Activated CD4-positive, alpha-beta T cell treated with anti-CD3 and anti-CD28 coated beads, Interleukin-2, amount 10 ng/mL, durations not matched to agents 24 days and 14 days (primary cell): ENCODE data around the gene GRIK2. TPM values are rescaled to one million over a fixed set of nuclear protein-coding genes. Genes with fewer than 3 reads are reported as not detected.

ENCODE experiments used
- DNase-seq: peaks from one replicate; pipeline ENCODE4 v3.0.0; 2022
- H3K27ac Mint-ChIP-seq: one replicate; pipeline ENCODE4 v1.8.0; 2022; ENCODE audit warnings: mild to moderate bottlenecking, mixed read lengths
- H3K27me3 Mint-ChIP-seq: one replicate; pipeline ENCODE4 v1.8.0; 2022; ENCODE audit warnings: mixed read lengths
- H3K36me3 Mint-ChIP-seq: one replicate; pipeline ENCODE4 v1.8.0; 2022; ENCODE audit warnings: low read depth, mild to moderate bottlenecking, mixed read lengths
- H3K4me1 Mint-ChIP-seq: one replicate; pipeline ENCODE4 v1.8.0; 2021; ENCODE audit warnings: mixed read lengths
- H3K4me3 Mint-ChIP-seq: one replicate; pipeline ENCODE4 v1.8.0; 2022; ENCODE audit warnings: mild to moderate bottlenecking, moderate library complexity, mixed read lengths
- H3K9me3 Mint-ChIP-seq: one replicate; pipeline ENCODE4 v1.8.0; 2021; ENCODE audit warnings: mixed read lengths
- intact Hi-C: fragments of 100-400 bp; cut with micrococcal nuclease; formaldehyde crosslinking; loops from one replicate; pipeline ENCODE4 v1.15.1; 2023
- total RNA-seq: library from RNA; stranded (reverse); gene quantifications from 2 replicates; pipeline ENCODE4 v1.2.3, GENCODE V29; 2022

The GRIK2 gene
- total RNA-seq, 1 donor from 2014 or later = not detected

- H3K9me3 Mint-ChIP-seq = no peaks in the 10 kb centered on the region
- no peaks in the 10 kb centered on the region for H3K4me1 Mint-ChIP-seq
- H3K27ac Mint-ChIP-seq = no peak overlapping the region
- H3K4me3 Mint-ChIP-seq = no peak overlapping the region
- DNase-seq = no peak
- intact Hi-C loops = no loop called here
- no peaks in the 10 kb centered on the region for H3K36me3 Mint-ChIP-seq
- no peaks in the 10 kb centered on the region for H3K27me3 Mint-ChIP-seq
These were observed 272.7 kb downstream of the GRIK2 start for GRCh38 chr6:101666256-101666655.

- Mint-ChIP-seq H3K27ac (no peak overlapping the region), H3K9me3 (no peaks in the 10 kb centered on the region), H3K4me1 (no peaks in the 10 kb centered on the region), H3K36me3 (no peaks in the 10 kb centered on the region), H3K4me3 (no peak overlapping the region), H3K27me3 (no peaks in the 10 kb centered on the region)
- intact Hi-C loops = no loop called here
- no peak for DNase-seq
These were observed 275.1 kb downstream of the GRIK2 start for GRCh38 chr6:101668496-101669030.

GRCh38 chr6:101676187-101676586 is 282.7 kb downstream of the GRIK2 start:
- H3K36me3 Mint-ChIP-seq = no peaks in the 10 kb centered on the region
- no peak overlapping the region for H3K27ac Mint-ChIP-seq
- H3K27me3 Mint-ChIP-seq = no peaks in the 10 kb centered on the region
- H3K9me3 Mint-ChIP-seq = no peaks in the 10 kb centered on the region
- no peak overlapping the region for H3K4me3 Mint-ChIP-seq
- intact Hi-C loops = no loop called here
- H3K4me1 Mint-ChIP-seq = no peaks in the 10 kb centered on the region
- no peak for DNase-seq

GRCh38 chr6:101682937-101683336 is 289.4 kb downstream of the GRIK2 start:
- H3K9me3 Mint-ChIP-seq = no peaks in the 10 kb centered on the region
- DNase-seq = no peak
- H3K27me3 Mint-ChIP-seq = no peaks in the 10 kb centered on the region
- H3K27ac Mint-ChIP-seq = no peak overlapping the region
- intact Hi-C loops = no loop called here
- H3K36me3 Mint-ChIP-seq = no peaks in the 10 kb centered on the region
- no peaks in the 10 kb centered on the region for H3K4me1 Mint-ChIP-seq
- no peak overlapping the region for H3K4me3 Mint-ChIP-seq

- intact Hi-C loops = no loop called here
- Mint-ChIP-seq H3K27me3 (no peaks in the 10 kb centered on the region), H3K27ac (no peak overlapping the region), H3K4me1 (no peaks in the 10 kb centered on the region), H3K36me3 (no peaks in the 10 kb centered on the region), H3K9me3 (no peaks in the 10 kb centered on the region), H3K4me3 (no peak overlapping the region)
- DNase-seq = no peak
These were observed 290.4 kb downstream of the GRIK2 start for GRCh38 chr6:101683884-101684283.

- H3K27me3 Mint-ChIP-seq = no peaks in the 10 kb centered on the region
These were observed 293.1 kb downstream of the GRIK2 start for GRCh38 chr6:101686653-101687052.

GRCh38 chr6:101689156-101689555 is 295.6 kb downstream of the GRIK2 start:
- Mint-ChIP-seq H3K27me3 (no peaks in the 10 kb centered on the region), H3K9me3 (no peaks in the 10 kb centered on the region), H3K4me3 (no peak overlapping the region), H3K27ac (no peak overlapping the region), H3K4me1 (no peaks in the 10 kb centered on the region), H3K36me3 (no peaks in the 10 kb centered on the region)
- DNase-seq = no peak
- intact Hi-C loops = no loop called here

More at GRCh38 chr6:101686653-101687052, 293.1 kb downstream of the GRIK2 start:
- H3K4me1 Mint-ChIP-seq = no peaks in the 10 kb centered on the region
- no peak overlapping the region for H3K4me3 Mint-ChIP-seq
- H3K27ac Mint-ChIP-seq = no peak overlapping the region
- no peaks in the 10 kb centered on the region for H3K36me3 Mint-ChIP-seq
- intact Hi-C loops = no loop called here
- H3K9me3 Mint-ChIP-seq = no peaks in the 10 kb centered on the region
- no peak for DNase-seq

- Mint-ChIP-seq H3K4me3 (no peak overlapping the region), H3K36me3 (no peaks in the 10 kb centered on the region), H3K27me3 (no peaks in the 10 kb centered on the region), H3K27ac (no peak overlapping the region), H3K9me3 (no peaks in the 10 kb centered on the region), H3K4me1 (no peaks in the 10 kb centered on the region)
- DNase-seq = no peak
- intact Hi-C loops = no loop called here
These were observed 296.2 kb downstream of the GRIK2 start for GRCh38 chr6:101689695-101690094.

GRCh38 chr6:101700655-101701054 is 307.1 kb downstream of the GRIK2 start:
- intact Hi-C loops = no loop called here

GRCh38 chr6:101703311-101703710 is 309.8 kb downstream of the GRIK2 start:
- no peak overlapping the region for H3K27ac Mint-ChIP-seq
- no peaks in the 10 kb centered on the region for H3K27me3 Mint-ChIP-seq
- no peaks in the 10 kb centered on the region for H3K36me3 Mint-ChIP-seq
- no peaks in the 10 kb centered on the region for H3K4me1 Mint-ChIP-seq
- no peaks in the 10 kb centered on the region for H3K9me3 Mint-ChIP-seq
- DNase-seq = no peak
- no peak overlapping the region for H3K4me3 Mint-ChIP-seq
- intact Hi-C loops = no loop called here

More at GRCh38 chr6:101700655-101701054, 307.1 kb downstream of the GRIK2 start:
- H3K4me1 Mint-ChIP-seq = no peaks in the 10 kb centered on the region
- no peaks in the 10 kb centered on the region for H3K27me3 Mint-ChIP-seq
- no peaks in the 10 kb centered on the region for H3K9me3 Mint-ChIP-seq
- no peak overlapping the region for H3K27ac Mint-ChIP-seq
- no peak for DNase-seq
- no peak overlapping the region for H3K4me3 Mint-ChIP-seq
- H3K36me3 Mint-ChIP-seq = no peaks in the 10 kb centered on the region

- no peak for DNase-seq
- intact Hi-C loops = no loop called here
- Mint-ChIP-seq H3K4me3 (no peak overlapping the region), H3K36me3 (no peaks in the 10 kb centered on the region), H3K27me3 (no peaks in the 10 kb centered on the region), H3K27ac (no peak overlapping the region), H3K4me1 (no peaks in the 10 kb centered on the region), H3K9me3 (no peaks in the 10 kb centered on the region)
These were observed 312.4 kb downstream of the GRIK2 start for GRCh38 chr6:101705866-101706265.

- no peaks in the 10 kb centered on the region for H3K9me3 Mint-ChIP-seq
- no peaks in the 10 kb centered on the region for H3K27me3 Mint-ChIP-seq
- no peak overlapping the region for H3K4me3 Mint-ChIP-seq
- DNase-seq = no peak
- intact Hi-C loops = no loop called here
- H3K36me3 Mint-ChIP-seq = no peaks in the 10 kb centered on the region
- H3K27ac Mint-ChIP-seq = no peak overlapping the region
- no peaks in the 10 kb centered on the region for H3K4me1 Mint-ChIP-seq
These were observed 313.1 kb downstream of the GRIK2 start for GRCh38 chr6:101706576-101706975.

- Mint-ChIP-seq H3K4me3 (no peak overlapping the region), H3K27ac (no peak overlapping the region), H3K36me3 (no peaks in the 10 kb centered on the region), H3K9me3 (no peaks in the 10 kb centered on the region), H3K27me3 (no peaks in the 10 kb centered on the region), H3K4me1 (no peaks in the 10 kb centered on the region)
- intact Hi-C loops = no loop called here
- DNase-seq = no peak
These were observed 318.0 kb downstream of the GRIK2 start for GRCh38 chr6:101711518-101711917.

GRCh38 chr6:101716387-101716786 is 322.9 kb downstream of the GRIK2 start:
- Mint-ChIP-seq H3K27ac (no peak overlapping the region), H3K4me3 (no peak overlapping the region), H3K9me3 (no peaks in the 10 kb centered on the region), H3K27me3 (no peaks in the 10 kb centered on the region), H3K4me1 (no peaks in the 10 kb centered on the region), H3K36me3 (no peaks in the 10 kb centered on the region)
- no peak for DNase-seq
- intact Hi-C loops = no loop called here

- Mint-ChIP-seq H3K36me3 (no peaks in the 10 kb centered on the region), H3K9me3 (no peaks in the 10 kb centered on the region), H3K4me3 (no peak overlapping the region), H3K27me3 (no peaks in the 10 kb centered on the region), H3K4me1 (no peaks in the 10 kb centered on the region), H3K27ac (no peak overlapping the region)
- intact Hi-C loops = no loop called here
- DNase-seq = no peak
These were observed 323.3 kb downstream of the GRIK2 start for GRCh38 chr6:101716810-101717209.
